ENCODE data around the gene FOXC2. TPM values are rescaled to one million over a fixed set of nuclear protein-coding genes. Genes with fewer than 3 reads are reported as not detected.

Gene FOXC2
- total and polyA plus RNA-seq, 2 of the 13 experiments (the other 11 are each of a cell fraction or from before 2014, with no cell fraction given), result not detected

- no TSS peak for BruUV-seq (replicated peaks)
- no peaks in the 10 kb centered on the region for H4K20me1 ChIP-seq (ENCODE audit: insufficient read depth, low read length)
- H3K4me2 ChIP-seq (ENCODE audit: low read depth, low read length), result no peak overlapping the region
- ChIA-PET POLR2A (no interaction called here), CTCF (ENCODE audit: low intra/inter-chr PET ratio, low total read pairs) (no interaction called here)
- H3K27ac ChIP-seq (ENCODE audit: extremely low read length, insufficient read depth, low read length), result no peak overlapping the region
- H3K9me3 ChIP-seq (ENCODE audit: low read length), result no peaks in the 10 kb centered on the region
- H3K4me1 ChIP-seq (ENCODE audit: insufficient read depth, low read length), result no peaks in the 10 kb centered on the region
- intact Hi-C loops (cut with micrococcal nuclease; ENCODE audit: unreplicated experiment) (no loop called here), in situ Hi-C loops (cut with HindIII; ENCODE audit: extremely low pct_ligation_motif_present, low pct_unique_long_range_greater_than_20kb) (no loop called here)
- no peaks in the 10 kb centered on the region for H3K79me2 ChIP-seq (ENCODE audit: insufficient read depth, low read length)
- no peak for TF ChIP-seq JUND (CRISPR knock-in tag; IDR thresholded peaks at IDR 0.05)
- TF ChIP-seq JDP2 (CRISPR knock-in tag; IDR thresholded peaks at IDR 0.05; ENCODE audit: borderline replicate concordance), result no peak
- no peak for TF ChIP-seq TOPORS (CRISPR knock-in tag; IDR thresholded peaks at IDR 0.05)
- no peak for TF ChIP-seq ZNF253 (CRISPR knock-in tag; IDR thresholded peaks at IDR 0.05; ENCODE audit: borderline replicate concordance)
- peaks cover 0 to 7% of the 10 kb centered on the region in 2 experiments; a peak in 2 of 5 replicates for H3K36me3 ChIP-seq (replicated peaks in 1 of 2; ENCODE audit: control insufficient read depth in 1 of 2, insufficient read depth in 2 of 2, low read length in 2 of 2)
- no peak overlapping the region for H3K9ac ChIP-seq (ENCODE audit: insufficient read depth, low read depth, low read length)
- WGBS (ENCODE audit: low lambda C conversion rate), result 91% methylated on average over 33 of the region's 49 CpGs
- ATAC-seq (no peak; the same call in 2 of the 3 replicates), FAIRE-seq (no peak), DNase-seq (ENCODE audit: low spot score) (no peak)
- H3K4me3 ChIP-seq (replicated peaks in 1 of 3; ENCODE audit: insufficient read depth in 1 of 3, low read depth in 2 of 3, low read length in 3 of 3), result no peak overlapping the region
- H3K27me3 ChIP-seq (ENCODE audit: control insufficient read depth in 1 of 2, insufficient read depth in 2 of 2, low read length in 2 of 2), result no peaks in the 10 kb centered on the region
- no peak overlapping the region for H2AFZ ChIP-seq (ENCODE audit: low read length)
Measured at GRCh38 chr16:86531641-86532525, 34.7 kb upstream of the FOXC2 start.

GRCh38 chr16:86532526-86532815, 34.2 kb upstream of the FOXC2 start:
- FAIRE-seq, result no peak
- Histone ChIP-seq H3K4me3 (replicated peaks in 1 of 3; ENCODE audit: insufficient read depth in 1 of 3, low read depth in 2 of 3, low read length in 3 of 3) (no peak overlapping the region), H3K36me3 (replicated peaks in 1 of 2; ENCODE audit: control insufficient read depth in 1 of 2, insufficient read depth in 2 of 2, low read length in 2 of 2) (peaks cover 0 to 8% of the 10 kb centered on the region in 2 experiments; a peak in 3 of 5 replicates), H3K9ac (ENCODE audit: insufficient read depth, low read depth, low read length) (no peak overlapping the region), H2AFZ (ENCODE audit: low read length) (no peak overlapping the region), H3K27me3 (ENCODE audit: control insufficient read depth in 1 of 2, insufficient read depth in 2 of 2, low read length in 2 of 2) (no peaks in the 10 kb centered on the region), H3K9me3 (ENCODE audit: low read length) (no peaks in the 10 kb centered on the region), H3K4me2 (ENCODE audit: low read depth, low read length) (no peak overlapping the region), H3K4me1 (ENCODE audit: insufficient read depth, low read length) (no peaks in the 10 kb centered on the region), H3K27ac (ENCODE audit: extremely low read length, insufficient read depth, low read length) (no peak overlapping the region), H4K20me1 (ENCODE audit: insufficient read depth, low read length) (no peaks in the 10 kb centered on the region), H3K79me2 (ENCODE audit: insufficient read depth, low read length) (no peaks in the 10 kb centered on the region)
- CTCF ChIA-PET (ENCODE audit: low intra/inter-chr PET ratio, low total read pairs), result no interaction called here
- BruUV-seq (replicated peaks), result no TSS peak
- POLR2A ChIA-PET, result no interaction called here
- DNase-seq (ENCODE audit: low spot score), result no peak
- intact Hi-C loops (cut with micrococcal nuclease; ENCODE audit: unreplicated experiment), result no loop called here
- ATAC-seq, result no peak
- WGBS (ENCODE audit: low lambda C conversion rate), result 91% methylated on average over 5 of the region's 7 CpGs
- in situ Hi-C loops (cut with HindIII; ENCODE audit: extremely low pct_ligation_motif_present, low pct_unique_long_range_greater_than_20kb), result no loop called here
- TF ChIP-seq ATF7 (IDR thresholded peaks at IDR 0.05) (no peak), ATF7 (CRISPR knock-in tag; IDR thresholded peaks at IDR 0.05) (no peak), ZNF138 (CRISPR knock-in tag; IDR thresholded peaks at IDR 0.05; ENCODE audit: low read depth) (no peak), KMT2A (CRISPR knock-in tag; IDR thresholded peaks at IDR 0.05) (no peak), YEATS2 (CRISPR knock-in tag; IDR thresholded peaks at IDR 0.05; ENCODE audit: borderline replicate concordance) (no peak), HDAC2 (CRISPR knock-in tag; IDR thresholded peaks at IDR 0.05) (no peak), XBP1 (CRISPR knock-in tag; IDR thresholded peaks at IDR 0.05) (no peak), ZNF776 (CRISPR knock-in tag; IDR thresholded peaks at IDR 0.05) (no peak), ZNF263 (CRISPR knock-in tag; IDR thresholded peaks at IDR 0.05) (no peak), AGO1 (IDR thresholded peaks at IDR 0.05; ENCODE audit: low read depth, low read length, poor library complexity, severe bottlenecking) (no peak), KLF16 (CRISPR knock-in tag; IDR thresholded peaks at IDR 0.05) (no peak), CEBPG (CRISPR knock-in tag; IDR thresholded peaks at IDR 0.05) (no peak), MZF1 (CRISPR knock-in tag; IDR thresholded peaks at IDR 0.05; ENCODE audit: borderline replicate concordance) (no peak), RBFOX2 (IDR thresholded peaks at IDR 0.05; ENCODE audit: low read depth, low read length) (no peak), EED (CRISPR knock-in tag; IDR thresholded peaks at IDR 0.05) (no peak)
- TF ChIP-seq, protein P1, sequence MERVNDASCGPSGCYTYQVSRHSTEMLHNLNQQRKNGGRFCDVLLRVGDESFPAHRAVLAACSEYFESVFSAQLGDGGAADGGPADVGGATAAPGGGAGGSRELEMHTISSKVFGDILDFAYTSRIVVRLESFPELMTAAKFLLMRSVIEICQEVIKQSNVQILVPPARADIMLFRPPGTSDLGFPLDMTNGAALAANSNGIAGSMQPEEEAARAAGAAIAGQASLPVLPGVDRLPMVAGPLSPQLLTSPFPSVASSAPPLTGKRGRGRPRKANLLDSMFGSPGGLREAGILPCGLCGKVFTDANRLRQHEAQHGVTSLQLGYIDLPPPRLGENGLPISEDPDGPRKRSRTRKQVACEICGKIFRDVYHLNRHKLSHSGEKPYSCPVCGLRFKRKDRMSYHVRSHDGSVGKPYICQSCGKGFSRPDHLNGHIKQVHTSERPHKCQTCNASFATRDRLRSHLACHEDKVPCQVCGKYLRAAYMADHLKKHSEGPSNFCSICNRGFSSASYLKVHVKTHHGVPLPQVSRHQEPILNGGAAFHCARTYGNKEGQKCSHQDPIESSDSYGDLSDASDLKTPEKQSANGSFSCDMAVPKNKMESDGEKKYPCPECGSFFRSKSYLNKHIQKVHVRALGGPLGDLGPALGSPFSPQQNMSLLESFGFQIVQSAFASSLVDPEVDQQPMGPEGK (CRISPR knock-in tag; IDR thresholded peaks at IDR 0.05), result no peak
